Esophagus muscularis mucosa (tissue), 3 donors: ENCODE data around the gene CAV3.

Source experiments
- POLR2A ChIP-seq: fragments of 450-650 bp; IDR thresholded peaks from one replicate; pipeline ENCODE4 v1.6.1; 2017; ENCODE audit warnings: antibody characterized with exemption, moderate library complexity, mild to moderate bottlenecking, low read depth
- TF ChIP-seq, protein P1 (sequence below), 3 experiments: fragments of 200-600 bp in 2 of 3; fragments of 450-650 bp in 1 of 3; sonication (generic) in 2 of 3; IDR thresholded peaks; one replicate each; pipeline ENCODE4 v1.5.1; 2017 to 2019; ENCODE audit warnings: antibody characterized with exemption in 3 of 3, mild to moderate bottlenecking in 2 of 3, moderate library complexity in 1 of 3

DNA sequence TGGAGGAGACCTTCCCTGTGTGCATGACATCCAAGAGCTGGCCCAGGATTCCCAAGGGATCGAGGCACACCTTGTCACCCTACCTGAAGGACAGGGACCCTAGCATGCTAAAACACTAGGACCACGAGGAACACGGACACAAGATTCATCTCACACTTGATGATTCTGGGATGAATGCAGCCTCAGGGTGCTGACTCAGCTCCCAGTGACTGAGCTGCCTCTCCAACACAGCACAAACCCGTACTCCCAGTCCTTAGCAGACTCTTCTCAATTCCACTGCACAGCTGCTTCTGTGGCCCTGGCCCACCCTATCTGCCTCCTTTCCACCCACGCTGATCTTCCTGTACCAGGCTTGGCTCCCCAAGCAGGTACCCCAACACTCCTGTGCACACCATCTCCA, 44.9 kb downstream of the CAV3 start:
- TF ChIP-seq, protein P1, sequence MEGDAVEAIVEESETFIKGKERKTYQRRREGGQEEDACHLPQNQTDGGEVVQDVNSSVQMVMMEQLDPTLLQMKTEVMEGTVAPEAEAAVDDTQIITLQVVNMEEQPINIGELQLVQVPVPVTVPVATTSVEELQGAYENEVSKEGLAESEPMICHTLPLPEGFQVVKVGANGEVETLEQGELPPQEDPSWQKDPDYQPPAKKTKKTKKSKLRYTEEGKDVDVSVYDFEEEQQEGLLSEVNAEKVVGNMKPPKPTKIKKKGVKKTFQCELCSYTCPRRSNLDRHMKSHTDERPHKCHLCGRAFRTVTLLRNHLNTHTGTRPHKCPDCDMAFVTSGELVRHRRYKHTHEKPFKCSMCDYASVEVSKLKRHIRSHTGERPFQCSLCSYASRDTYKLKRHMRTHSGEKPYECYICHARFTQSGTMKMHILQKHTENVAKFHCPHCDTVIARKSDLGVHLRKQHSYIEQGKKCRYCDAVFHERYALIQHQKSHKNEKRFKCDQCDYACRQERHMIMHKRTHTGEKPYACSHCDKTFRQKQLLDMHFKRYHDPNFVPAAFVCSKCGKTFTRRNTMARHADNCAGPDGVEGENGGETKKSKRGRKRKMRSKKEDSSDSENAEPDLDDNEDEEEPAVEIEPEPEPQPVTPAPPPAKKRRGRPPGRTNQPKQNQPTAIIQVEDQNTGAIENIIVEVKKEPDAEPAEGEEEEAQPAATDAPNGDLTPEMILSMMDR (IDR thresholded peaks at IDR 0.05): no peak
- no peak for TF ChIP-seq POLR2A
